Psoas muscle (tissue), 8 donors: Measurements from ENCODE around the gene PAK5. TPM values are rescaled to one million over a fixed set of nuclear protein-coding genes. Genes with fewer than 3 reads are reported as not detected.

Source experiments
- ATAC-seq, 4 donors: fragments of 200-7000 bp; cut with Tn5 transposase; one replicate each; pipeline ENCODE4 v1.9.1; 2020; ENCODE audit warnings: moderate library complexity in 3 of 4, mild to moderate bottlenecking in 2 of 4
- DNase-seq, 2 donors: peaks; one replicate each; pipeline ENCODE4 v3.0.0-alpha.2; 2020
- H3K27ac ChIP-seq: fragments of 200-600 bp; one replicate; pipeline ENCODE4 v1.8.0; 2022
- H3K27me3 ChIP-seq, 3 donors: fragments of 200-600 bp in 1 of 3; one replicate each; pipeline versions ENCODE4 v1.6.1 to v1.8.0; 2013 to 2022; ENCODE audit warnings: low read length in 2 of 3, mild to moderate bottlenecking in 2 of 3, moderate library complexity in 1 of 3; ENCODE audit not compliant: insufficient read depth in 3 of 3
- H3K36me3 ChIP-seq, 2 donors: fragments of 200-600 bp in 1 of 2; one replicate each; pipeline versions ENCODE4 v1.6.1 to v1.8.0; 2013 to 2022; ENCODE audit warnings: low read depth in 1 of 2, mild to moderate bottlenecking in 1 of 2, moderate library complexity in 1 of 2; ENCODE audit not compliant: insufficient read depth in 1 of 2
- H3K4me1 ChIP-seq: fragments of 200-600 bp; one replicate; pipeline ENCODE4 v1.8.0; 2022
- H3K4me3 ChIP-seq: fragments of 200-600 bp; one replicate; pipeline ENCODE4 v1.8.0; 2022; ENCODE audit warnings: mild to moderate bottlenecking
- H3K9me3 ChIP-seq: fragments of 200-600 bp; one replicate; pipeline ENCODE4 v1.8.0; 2022
- WGBS, 3 donors: extraction: QIAGEN DNeasy Blood & Tissue Kit; methylation state at CpG; one replicate each; pipeline versions ENCODE4 v1.1.6 to v1.1.7; 2013; 5-methylcytosine and 5-hydroxymethylcytosine counted together
- intact Hi-C, 2 donors: fragments of 100-400 bp; cut with DNase I; formaldehyde crosslinking; loops; one replicate each; pipeline versions ENCODE4 v1.11.0 to v1.14.2; 2022
- polyA plus RNA-seq, 3 donors: library from polyadenylated mRNA; stranded (reverse); fragments of 200-250 nt; gene quantifications; one replicate each; pipeline ENCODE4 v1.2.3, GENCODE V29; 2013
- total RNA-seq, 4 donors: library from RNA; stranded (reverse); fragmentation: NEBNext Ultra II Directional in 2 of 4; extraction: Animal tissue kit (Norgen Biotek cat#: 25700) in 2 of 4; gene quantifications; one replicate each; pipeline versions ENCODE4 v1.2.1 to v1.2.4, GENCODE V29; 2021 to 2023
- TF ChIP-seq, protein P1 (sequence below): fragments of 200-600 bp; IDR thresholded peaks from one replicate; pipeline ENCODE4 v1.8.0; 2022; ENCODE audit warnings: antibody characterized with exemption
- donor health status: healthy with polysubstance abuse.
- donor health status: DM: no; HTN: no; CAD: no; lungs with moderate emphysema.
- donor health status: Bipolar disorder and iron deficiency.
- donor health status: healthy.
- donor health status: DM: yes; HTN: yes; CAD: no.
- donor health status: DM: no; HTN: no; CAD: no.
- donor health status: DM: no; HTN: no; CAD: no.
- donor health status: DM: yes; HTN: yes; CAD: no.

PAK5 gene
- total and polyA plus RNA-seq, 7 donors = 0.01 TPM; not detected in 6

DNA sequence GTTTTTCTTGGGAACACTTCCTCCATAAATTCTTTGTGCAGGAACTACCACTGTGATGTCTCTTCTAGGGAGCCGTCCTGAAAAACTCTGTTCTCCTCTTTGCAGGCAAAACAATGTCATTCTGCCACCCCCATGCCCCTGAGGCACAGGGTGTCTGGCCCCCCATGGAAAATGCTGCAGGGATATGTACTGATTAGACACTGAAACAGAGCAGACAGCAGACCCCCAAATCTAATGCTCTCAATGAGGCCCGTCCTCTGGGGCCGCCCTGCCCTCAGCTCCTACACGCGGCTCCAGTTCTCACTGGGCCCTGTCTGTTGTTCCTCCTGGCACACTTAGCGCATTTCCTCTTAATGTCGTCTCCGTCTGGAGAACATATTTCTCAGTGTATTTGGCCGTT, 227.0 kb downstream of the PAK5 start:
- Histone ChIP-seq H3K27me3 (no peaks in the 10 kb centered on the region), H3K9me3 (no peaks in the 10 kb centered on the region), H3K4me1 (no peaks in the 10 kb centered on the region), H3K36me3 (no peaks in the 10 kb centered on the region), H3K27ac (no peak overlapping the region), H3K4me3 (no peak overlapping the region)
- TF ChIP-seq, protein P1, sequence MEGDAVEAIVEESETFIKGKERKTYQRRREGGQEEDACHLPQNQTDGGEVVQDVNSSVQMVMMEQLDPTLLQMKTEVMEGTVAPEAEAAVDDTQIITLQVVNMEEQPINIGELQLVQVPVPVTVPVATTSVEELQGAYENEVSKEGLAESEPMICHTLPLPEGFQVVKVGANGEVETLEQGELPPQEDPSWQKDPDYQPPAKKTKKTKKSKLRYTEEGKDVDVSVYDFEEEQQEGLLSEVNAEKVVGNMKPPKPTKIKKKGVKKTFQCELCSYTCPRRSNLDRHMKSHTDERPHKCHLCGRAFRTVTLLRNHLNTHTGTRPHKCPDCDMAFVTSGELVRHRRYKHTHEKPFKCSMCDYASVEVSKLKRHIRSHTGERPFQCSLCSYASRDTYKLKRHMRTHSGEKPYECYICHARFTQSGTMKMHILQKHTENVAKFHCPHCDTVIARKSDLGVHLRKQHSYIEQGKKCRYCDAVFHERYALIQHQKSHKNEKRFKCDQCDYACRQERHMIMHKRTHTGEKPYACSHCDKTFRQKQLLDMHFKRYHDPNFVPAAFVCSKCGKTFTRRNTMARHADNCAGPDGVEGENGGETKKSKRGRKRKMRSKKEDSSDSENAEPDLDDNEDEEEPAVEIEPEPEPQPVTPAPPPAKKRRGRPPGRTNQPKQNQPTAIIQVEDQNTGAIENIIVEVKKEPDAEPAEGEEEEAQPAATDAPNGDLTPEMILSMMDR = no peak
- ATAC-seq = no peak
- intact Hi-C loops = loop anchor here in 1 of 2 donors (2.0 to 10.0 kb wide), 2 partner anchors 203 to 1933 kb away; no protein-coding TSS in a partner anchor
- no peak for DNase-seq
- 83 to 86% (median 86%) methylated on average over 9 of the region's 9 CpGs for WGBS, 3 donors

DNA sequence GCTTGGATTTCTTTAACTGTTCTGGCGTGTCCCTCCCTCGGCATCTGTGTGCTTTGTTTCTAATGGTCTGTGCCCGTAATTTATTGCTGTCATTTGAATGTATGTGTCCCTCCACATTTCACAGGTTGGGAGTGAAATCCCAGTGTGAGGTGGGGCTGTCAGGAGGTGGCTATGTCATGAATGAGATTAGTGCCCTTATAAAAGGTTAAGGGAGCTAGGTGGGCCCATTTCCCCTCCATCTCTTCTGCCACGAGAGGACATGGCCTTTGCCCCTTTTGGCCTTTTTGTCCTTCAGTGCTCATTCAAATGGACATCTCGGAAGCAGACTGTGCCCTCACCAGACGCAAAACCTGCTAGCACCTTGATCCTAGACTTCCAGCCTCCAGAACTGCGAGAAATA, 228.2 kb downstream of the PAK5 start:
- Histone ChIP-seq H3K9me3 (no peaks in the 10 kb centered on the region), H3K27ac (no peak overlapping the region), H3K27me3 (no peaks in the 10 kb centered on the region), H3K36me3 (no peaks in the 10 kb centered on the region), H3K4me1 (no peaks in the 10 kb centered on the region), H3K4me3 (no peak overlapping the region)
- intact Hi-C loops = loop anchor here in 1 of 2 donors (10.0 kb wide), 1 partner anchor 1934 kb away; no protein-coding TSS in a partner anchor
- ATAC-seq (no peak), DNase-seq (no peak)
- TF ChIP-seq, protein P1 = no peak
- 71 to 79% (median 72%) methylated on average over 7 of the region's 7 CpGs for WGBS, 3 donors

GRCh38 chr20:9609887-9610502, 228.9 kb downstream of the PAK5 start:
- Histone ChIP-seq H3K27ac (no peak overlapping the region), H3K27me3 (no peaks in the 10 kb centered on the region), H3K4me3 (no peak overlapping the region), H3K9me3 (no peaks in the 10 kb centered on the region), H3K4me1 (no peaks in the 10 kb centered on the region), H3K36me3 (no peaks in the 10 kb centered on the region)
- WGBS, 3 donors = 27 to 32% (median 31%) methylated on average over 7 of the region's 7 CpGs
- intact Hi-C loops = loop anchor here (1.0 to 10.0 kb wide), 2 partner anchors 202 to 1935 kb away; no protein-coding TSS in a partner anchor
- TF ChIP-seq, protein P1 = peak; percentile 73
- DNase-seq (no peak), ATAC-seq (peak in 1 of 4 donors; percentile 54)

DNA sequence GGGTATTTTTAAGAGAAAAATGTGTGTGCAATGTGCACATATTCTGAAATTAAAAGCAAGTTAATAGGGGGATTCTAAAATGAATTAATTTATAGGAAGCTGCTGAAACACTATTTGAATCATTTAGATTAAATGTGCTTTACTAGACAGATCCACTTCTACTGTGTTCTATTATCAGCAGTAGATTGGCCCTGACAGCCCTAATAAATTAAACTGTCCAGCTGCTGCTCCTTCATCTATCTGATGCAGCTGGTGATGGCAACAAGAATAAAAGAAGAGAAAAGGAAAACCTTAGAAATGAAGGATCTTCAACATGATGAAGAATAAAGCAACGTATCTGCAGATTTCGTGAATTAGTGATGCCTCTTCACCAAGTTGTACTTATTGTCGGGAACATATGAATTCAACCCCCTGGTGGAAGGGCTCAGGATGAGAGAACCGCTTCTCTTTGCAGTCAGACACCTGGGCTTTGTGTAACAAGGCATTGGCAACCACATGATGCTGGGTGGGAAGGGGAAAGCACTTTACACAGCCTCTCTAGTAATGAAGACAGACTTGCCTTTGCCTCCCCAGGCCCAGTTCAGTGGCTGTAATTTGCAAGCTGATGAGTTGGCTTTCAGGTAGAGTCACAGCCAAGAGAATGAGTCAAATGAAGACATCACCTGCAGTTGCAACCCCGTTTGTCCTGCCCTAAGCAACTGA, 230.1 kb downstream of the PAK5 start:
- intact Hi-C loops = loop anchor here in 1 of 2 donors (1.0 kb wide), 1 partner anchor 200 kb away; no protein-coding TSS in a partner anchor
- TF ChIP-seq, protein P1 = no peak

More for the DNA sequence above, 230.1 kb downstream of the PAK5 start:
- Histone ChIP-seq H3K27me3 (no peaks in the 10 kb centered on the region), H3K9me3 (no peaks in the 10 kb centered on the region), H3K4me3 (no peak overlapping the region), H3K36me3 (no peaks in the 10 kb centered on the region), H3K4me1 (no peaks in the 10 kb centered on the region), H3K27ac (no peak overlapping the region)
- DNase-seq (no peak), ATAC-seq (no peak)
- WGBS, 3 donors = 87 to 90% (median 90%) methylated on average over 5 of the region's 5 CpGs
